Measurements from ENCODE around the gene ZMIZ1. TPM values are rescaled to one million over a fixed set of nuclear protein-coding genes. Genes with fewer than 3 reads are reported as not detected.

ZMIZ1 gene
- total RNA-seq, 1 donor from 2014 or later = 107 TPM

DNA sequence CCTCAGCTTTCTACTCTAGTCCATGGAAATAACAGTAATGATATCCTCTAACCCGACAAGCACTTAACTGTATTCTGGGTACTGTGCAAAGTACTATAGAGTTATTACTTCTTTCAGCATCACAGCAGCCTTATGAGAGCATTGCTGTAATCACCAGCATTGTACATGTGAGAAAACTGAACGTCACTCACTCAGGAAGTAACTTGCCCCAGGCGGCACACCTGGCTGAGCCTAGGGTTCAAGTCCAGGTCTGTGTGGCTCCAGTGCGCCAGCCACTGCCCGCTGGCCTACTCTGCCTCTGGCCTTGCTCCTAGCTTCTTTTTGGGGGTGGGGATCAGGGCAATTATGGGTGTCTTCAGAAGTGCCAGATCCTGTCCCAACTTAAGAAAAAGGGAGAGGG, 50.5 kb downstream of the ZMIZ1 start:
- no peak for DNase-seq (ENCODE audit: low spot score)

DNA sequence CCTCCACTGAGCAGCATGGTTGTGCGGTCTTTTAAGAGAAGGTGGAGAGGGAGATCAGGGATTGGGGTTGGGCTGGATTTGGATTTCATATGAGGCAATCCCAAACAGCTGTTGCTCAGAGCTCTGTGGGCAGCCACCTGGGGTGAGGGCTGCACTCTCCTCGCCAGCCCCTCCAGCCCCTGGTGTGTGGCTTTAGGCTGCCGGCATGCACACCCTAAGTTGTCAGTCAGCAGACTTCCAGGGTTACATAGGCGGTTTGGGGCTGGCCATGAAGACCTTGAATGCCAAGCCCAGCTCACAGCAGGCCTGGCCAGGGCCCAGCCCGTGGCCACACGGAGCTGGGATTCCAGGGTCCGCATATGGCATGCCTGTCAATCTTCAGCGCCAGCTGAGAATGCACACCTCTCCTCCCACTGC, 54.8 kb downstream of the ZMIZ1 start:
- DNase-seq (ENCODE audit: low spot score) = no peak

DNA sequence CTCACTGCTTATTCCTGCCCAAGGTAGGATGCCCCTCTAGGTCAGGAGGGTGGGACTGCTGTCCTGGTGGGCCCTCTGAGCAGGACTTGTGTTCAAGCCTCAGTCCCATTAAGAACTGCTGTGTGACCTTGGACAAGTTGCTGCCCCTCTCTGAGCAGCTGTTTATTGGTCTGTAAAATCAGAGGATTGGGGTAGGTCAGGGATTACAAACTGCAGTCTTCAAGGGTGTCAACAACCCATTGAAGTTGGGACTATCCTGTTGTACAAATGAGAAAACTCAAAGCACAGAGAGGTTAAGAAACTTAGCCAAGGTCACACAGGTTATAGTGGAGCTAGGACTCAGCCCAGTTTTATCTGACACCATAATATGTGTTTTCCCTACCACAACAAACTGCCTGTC, 55.3 kb downstream of the ZMIZ1 start:
- no peak for DNase-seq (ENCODE audit: low spot score)

DNA sequence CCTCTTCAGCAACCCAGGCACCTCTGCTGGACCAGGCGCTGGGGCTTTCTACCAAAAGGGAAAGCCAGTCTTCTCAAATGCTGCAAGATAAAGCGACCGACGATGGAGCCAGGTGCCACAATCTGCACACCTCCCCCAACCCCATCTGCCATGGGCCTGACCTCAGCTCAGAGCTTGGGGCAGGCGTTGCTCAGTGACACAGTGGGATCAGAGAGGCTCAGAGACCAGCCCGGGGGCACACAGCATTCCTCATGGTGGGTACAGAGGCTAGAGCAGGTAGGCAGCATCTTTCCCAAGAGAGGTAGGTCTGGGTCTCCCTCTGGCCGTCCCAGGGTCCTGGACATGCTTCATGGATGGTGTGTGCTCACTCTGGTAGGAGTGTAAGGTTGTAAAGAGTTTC, 56.3 kb downstream of the ZMIZ1 start:
- no peak for DNase-seq (ENCODE audit: low spot score)

DNA sequence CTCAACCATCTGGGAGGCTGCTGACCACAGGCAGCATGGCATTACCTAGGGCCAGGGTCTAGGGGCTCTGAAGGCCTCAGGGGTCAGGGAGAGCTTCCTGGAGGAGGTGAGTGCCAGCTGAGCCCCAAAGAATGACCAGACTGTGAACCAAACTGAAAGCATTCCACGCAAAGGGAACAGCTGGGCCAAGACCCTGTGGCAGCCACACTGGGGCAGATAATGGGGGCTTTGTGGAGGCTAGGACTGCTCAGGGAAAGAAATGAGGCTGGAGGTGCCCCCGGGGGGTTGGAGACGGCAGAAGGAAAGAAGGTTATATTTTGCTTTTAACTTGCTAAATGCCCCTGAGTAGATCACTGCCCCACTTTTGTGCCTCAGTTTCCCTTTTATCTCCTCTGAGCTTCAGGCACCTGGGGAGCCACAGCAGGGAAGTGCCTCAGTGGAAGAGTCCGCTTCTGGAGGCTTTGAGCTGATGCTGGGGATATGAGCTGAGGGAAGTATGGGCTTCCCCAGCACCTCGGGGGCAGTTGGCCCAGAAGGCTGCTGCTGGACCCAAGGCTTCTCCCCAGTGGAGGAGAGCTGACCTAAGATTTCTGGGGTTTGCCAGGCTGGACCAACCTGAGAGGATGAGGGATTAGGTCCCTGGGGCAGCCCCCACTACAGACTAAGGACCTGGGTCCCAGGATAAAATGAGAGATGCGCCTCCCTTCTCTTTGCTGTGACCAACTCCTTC, 57.8 kb downstream of the ZMIZ1 start:
- DNase-seq (ENCODE audit: low spot score) = no peak

DNA sequence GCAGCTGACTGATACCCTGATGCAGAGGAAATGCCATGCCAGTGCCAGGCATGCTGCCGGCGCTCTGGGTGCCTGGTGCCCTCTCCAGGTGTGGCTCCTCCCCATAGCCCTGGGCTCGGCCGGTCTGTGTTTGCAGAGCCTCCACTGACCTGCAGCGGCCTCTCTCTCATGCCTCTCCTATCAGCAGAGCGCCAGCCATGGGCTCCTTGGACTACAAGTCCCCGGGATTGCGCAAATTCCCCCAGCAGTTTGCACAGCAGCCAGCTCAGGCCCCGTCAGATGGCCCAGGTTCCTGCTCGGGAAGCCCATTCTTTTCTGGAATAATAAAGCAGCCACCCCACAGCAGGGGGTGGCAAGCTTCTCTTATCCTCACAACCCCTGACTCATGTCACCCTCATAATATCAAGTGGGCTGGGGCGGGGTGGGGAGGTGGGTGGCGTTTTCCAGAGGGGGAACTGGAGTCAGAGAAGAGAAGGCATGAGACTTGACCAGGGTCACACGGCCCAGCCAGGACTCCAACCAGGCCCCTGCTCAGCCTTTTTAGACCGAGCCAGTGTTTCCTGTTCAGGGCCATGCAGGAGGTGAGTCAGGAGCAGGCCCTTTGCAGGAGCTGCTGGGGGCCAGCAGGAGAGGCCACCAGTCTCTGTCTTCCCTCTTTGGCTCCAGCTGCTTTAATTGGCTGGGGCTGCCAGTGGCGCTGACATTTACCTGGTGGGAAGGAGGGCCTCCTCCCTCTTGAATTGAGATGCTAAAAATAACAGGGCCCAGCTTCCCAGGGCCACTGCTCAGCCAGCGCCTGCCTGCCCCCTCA, 58.6 kb downstream of the ZMIZ1 start:
- peak; percentile 93 for DNase-seq (ENCODE audit: low spot score)

DNA sequence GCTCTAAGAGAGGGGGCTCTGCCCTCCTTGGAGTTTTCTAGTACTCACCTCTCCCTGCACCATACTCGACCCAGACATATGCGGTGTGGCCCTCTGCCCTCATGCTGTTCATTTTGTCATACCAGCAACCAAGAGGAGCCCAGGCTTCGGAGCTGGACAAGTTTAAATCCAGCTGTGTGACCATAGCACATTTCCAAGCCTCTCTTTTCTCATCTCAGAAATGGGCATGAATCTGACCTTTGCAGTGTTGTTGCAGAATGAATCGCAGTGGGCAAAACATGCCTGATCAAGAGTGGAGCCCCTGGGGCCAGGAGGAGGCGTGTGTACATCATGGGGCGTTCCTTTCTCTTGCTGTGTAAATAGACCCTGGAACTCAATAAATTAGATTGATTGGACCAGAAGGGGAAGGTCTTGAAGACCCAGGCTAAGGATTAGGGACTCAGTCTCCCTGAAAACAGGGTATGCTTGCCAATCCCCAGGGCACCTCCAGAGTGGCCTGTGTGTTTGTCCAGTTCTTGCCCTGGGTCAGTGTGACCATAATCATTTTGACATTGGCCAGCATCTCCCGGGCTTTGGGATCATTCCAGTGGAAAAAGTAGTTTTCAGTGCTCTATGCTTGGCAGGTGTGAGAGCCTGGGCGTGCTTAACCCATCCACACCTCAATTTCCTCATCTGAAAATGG, 59.6 kb downstream of the ZMIZ1 start:
- DNase-seq (ENCODE audit: low spot score) = no peak

DNA sequence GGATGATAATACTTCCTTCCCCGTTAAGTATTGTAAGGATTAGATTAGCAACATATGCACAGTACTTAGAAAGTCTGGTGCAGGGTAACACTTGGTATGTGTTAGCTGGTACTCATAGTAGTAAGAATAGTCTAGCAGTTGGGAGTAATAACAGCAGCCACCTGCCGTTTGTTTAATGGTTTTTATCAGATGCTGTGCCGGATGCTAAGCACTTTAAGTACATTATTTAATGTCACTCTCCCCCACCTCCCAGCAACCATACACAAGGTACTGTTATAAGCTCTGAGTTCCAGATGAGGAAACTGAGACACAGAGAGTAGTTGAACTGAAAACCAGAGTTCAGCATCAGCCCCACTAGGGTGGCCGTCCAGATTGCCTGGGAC, 60.1 kb downstream of the ZMIZ1 start:
- no peak for DNase-seq (ENCODE audit: low spot score)

DNA sequence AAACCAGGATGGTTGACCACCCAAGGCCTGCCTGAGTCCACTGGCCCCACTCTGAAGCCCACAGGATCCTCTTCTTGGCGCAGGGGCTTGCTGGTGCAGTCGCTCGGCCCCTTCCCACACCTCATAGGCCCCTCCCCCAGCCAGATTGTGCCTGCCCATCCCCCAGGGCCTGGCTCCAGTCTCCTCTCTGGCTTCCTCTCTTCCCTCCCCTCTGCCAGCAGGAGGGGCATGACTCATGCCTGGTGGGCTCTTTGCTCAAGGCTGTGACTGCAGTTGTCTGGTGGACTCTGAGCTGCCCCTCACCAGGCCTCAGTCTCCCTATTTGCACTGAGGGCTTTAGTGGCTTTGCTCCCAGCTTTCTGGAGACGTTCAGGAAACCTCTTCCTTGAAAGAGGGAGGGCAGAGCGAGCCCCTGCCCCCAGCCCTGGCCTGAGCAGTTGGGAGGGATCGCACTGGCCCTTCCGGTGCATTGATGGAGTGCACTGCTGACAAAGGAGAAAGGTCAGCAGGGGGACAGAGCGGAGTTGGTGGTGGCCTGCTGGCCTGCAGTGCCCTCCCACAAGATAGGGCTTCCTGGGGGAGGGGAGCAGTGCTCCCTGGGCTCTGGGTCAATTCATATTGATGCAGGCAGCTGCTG, 60.7 kb downstream of the ZMIZ1 start:
- no peak for DNase-seq (ENCODE audit: low spot score)

DNA sequence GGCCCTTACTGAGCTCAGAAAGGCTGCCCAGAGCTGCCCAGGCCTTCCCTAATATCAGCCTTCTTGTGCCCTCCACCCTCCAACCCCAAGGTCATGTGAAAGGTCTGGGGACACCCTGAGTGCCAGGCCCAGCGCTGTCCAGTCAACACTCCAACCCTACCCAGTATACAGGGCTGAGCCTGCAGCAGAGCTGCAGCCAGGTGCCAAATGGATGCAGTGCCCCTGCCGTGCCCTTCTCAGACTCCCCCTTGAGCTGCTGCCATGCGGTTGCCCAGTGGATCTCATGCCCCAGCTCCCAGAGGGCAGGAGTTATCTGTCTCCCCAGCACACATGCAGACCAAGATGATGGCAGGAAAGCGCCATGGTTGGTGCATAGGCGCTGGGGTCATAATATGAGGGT, 61.5 kb downstream of the ZMIZ1 start:
- no peak for DNase-seq (ENCODE audit: low spot score)

DNA sequence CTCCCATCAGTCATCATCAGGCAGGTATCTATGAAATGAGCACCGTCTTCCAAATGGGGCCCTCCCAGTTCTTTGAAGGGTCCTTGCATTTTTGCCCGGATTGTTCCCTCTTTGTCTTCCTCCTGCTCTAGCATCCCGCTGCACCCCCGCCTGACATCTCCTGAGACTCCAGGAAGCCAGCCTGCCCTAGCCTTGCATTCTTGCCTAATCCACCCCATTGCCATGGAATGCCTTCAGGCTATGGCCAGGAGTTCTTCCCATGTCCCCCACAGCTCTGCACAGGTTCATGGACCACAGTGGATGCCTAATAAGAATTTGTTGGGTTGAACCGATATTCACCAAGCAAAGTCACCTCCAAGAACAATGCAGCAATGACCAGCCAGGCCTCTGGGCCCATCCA, 62.1 kb downstream of the ZMIZ1 start:
- no peak for DNase-seq (ENCODE audit: low spot score)

DNA sequence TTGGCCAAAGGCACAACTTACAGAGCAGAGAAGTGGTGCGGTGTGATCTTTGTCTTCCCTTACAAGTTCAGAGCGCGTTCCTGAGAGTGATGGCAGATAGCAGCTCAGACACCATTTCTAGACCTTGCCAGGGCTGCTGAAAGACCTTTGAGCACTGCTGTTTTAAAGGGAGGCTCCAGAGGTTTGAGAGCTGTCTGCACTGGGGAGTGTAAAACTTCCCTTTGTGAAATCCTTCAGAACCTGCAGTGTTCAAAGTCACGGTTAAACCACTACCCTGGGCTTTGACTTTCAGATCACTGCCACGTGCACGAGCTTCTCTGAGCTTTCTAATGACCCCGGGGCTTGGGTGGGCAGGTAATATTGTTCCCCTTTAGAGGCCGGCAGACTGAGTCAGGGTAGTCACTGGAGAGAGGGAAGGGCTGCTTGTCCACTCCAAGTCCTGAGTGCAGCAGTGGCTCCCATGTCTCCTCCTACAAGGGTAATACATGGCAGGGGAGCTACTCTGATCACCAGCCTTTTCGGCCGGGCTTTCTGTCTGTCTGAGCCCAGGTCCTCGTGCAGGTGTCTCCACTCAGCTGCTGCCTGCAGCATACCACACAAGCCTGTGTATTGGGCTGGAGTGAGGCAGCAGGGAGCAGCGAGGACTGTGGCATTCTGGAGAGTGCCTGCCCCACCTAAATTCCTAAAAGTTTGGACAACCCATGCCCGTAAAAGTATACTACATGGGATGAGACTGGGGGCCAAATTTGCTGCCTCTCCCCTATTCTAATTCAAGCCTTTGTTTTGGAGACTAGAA, 63.3 kb downstream of the ZMIZ1 start:
- DNase-seq (ENCODE audit: low spot score) = no peak

DNA sequence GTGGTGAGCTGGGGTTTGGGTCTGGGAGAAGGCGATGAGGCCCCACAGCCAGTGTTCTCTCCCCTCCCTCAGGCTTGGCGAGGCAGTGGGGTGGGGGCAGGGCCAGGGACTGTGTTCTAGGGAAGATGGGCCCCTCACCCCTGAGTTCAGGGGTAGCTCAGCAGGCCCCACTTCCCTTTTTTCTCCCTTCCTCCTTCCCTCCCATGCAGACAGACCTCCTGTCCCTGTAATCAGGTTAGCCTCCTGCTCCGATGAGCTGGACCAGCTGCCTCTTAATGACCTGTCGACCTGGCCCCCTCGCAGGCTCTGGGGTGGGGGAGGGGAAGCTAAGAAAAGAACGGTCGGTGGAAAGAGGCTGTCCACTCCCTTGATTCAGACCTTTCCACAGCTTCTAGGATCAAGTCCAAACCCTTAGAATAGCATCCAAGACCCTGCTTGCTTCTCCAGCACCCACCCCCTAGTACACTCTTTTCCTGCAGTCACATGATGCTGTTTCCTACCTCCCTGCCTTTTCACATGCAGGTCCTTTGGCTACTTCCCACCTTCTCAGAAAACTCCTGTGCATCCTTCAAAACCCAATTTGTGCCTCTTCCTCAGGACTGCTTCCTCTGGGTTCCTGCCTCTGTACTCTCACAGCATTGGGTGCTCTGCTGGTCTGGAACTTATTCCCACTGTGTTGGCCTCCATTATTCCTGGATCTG, 64.1 kb downstream of the ZMIZ1 start:
- no peak for DNase-seq (ENCODE audit: low spot score)

DNA sequence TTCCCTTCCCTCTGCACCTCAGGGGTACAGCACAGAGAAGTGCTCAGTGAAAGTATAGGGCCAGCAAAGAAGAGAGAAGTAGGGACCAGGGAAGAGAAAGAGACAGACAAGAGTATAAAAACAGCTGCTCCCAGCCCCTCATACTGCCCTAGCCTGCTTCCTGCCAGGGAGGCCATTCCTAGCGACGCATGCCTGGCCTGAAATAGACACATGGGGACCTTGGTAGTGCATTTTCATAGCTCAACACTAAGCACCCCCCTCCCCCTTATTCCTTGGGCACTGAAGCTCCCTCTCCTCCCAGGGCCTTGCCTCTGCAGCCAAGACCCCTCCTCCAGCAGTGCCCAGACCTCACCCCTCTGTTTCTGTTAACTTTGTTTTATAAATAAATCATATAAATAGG, 64.7 kb downstream of the ZMIZ1 start:
- no peak for DNase-seq (ENCODE audit: low spot score)

DNA sequence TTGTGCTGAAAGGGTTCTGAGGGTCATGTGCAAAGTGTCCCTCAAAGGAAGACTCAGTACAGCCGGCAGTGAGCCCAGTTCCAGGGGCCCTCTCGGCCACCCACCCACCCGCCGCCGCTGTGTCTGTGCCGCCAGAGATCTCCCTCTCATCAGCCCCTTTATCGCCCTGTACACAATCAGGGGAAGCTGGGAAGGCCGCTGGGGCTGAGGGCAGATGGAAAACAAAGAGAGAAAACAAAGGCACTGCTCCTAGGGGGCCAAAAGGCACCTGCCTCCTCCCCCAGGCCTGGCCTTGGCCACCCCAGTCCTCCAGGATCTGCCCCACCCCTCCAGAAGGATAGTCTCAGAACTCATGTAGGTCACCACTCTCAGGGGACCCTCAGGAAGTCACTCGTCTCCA, 67.0 kb downstream of the ZMIZ1 start:
- DNase-seq (ENCODE audit: low spot score) = no peak

DNA sequence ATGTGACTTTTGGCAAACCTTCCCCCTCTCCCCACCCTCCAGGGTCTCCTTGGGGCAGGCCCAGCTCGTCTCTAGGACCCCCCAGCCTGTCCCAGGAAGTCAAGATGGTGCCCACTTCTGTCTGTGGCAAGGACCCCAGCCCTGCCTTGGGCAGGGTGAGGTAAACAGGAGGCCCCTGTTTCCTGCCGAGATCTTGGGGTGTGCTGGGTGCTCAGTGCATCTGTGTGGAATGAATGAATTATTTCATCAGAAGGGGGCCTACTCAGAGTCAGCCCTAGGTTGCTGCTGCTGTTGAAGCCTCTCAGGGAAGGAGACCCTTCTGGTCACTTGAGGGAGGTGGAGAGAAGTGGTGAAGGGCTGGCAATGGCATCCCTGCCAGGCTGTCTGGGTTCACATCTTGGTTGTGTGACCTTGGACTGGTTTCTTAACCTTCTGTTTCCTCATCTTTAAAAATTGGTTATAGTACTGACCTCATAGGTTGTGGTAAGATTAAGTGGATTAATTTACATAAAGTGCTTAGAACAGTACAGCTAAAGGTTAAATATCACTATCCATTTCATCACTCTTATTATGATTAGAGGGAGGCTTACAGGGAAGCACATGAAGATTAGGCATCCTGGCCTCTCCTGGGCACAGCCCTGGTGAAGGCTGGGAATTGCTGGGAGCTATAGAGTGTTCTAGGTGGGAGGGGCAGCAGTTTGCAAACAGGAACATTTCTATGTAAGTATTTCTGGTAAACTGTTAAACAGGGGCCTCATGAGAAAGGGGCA, 67.7 kb downstream of the ZMIZ1 start:
- DNase-seq (ENCODE audit: low spot score) = no peak

DNA sequence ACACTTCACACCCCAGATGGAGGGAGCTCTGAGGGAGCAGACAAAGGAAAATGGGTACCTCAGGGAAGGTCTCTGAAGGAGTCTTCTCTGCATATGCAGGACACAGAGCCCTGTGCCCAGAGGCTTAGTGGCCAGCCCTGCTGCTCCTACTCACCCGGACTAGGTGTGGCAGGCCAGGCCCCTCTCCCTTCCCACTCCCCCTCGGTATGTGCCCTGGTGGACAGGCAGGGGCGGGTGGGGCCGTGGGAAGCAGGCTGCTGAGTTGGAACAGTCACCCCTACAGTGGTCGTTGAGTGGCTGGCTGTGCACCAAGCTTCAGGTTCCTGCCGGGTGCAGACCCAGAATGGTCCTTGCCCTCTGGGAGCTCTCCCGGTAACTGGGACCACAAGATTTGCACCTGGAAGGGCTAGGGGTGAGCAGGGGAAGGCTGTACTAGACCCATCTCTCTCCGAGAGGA, 68.6 kb downstream of the ZMIZ1 start:
- DNase-seq (ENCODE audit: low spot score) = no peak

DNA sequence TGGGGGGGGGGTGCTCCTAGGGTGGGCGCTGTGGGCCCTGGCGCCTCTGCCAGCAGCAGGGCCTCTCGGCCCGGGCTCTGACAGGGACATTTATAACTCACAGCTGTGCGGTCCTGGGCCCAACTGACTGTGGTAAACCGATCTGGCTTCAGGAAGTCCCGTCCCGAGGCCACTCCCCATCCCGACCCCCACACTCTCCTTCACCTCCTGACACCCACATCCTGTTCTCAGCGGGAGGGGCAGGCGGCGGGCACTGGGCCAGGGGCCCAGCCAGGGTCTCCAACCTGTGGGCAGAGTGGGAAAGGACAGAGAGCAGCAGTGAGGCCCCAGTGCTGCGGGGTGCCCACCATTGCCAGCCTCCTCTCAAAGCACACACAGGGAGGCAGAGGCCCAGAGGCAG, 69.1 kb downstream of the ZMIZ1 start:
- DNase-seq (ENCODE audit: low spot score) = no peak

DNA sequence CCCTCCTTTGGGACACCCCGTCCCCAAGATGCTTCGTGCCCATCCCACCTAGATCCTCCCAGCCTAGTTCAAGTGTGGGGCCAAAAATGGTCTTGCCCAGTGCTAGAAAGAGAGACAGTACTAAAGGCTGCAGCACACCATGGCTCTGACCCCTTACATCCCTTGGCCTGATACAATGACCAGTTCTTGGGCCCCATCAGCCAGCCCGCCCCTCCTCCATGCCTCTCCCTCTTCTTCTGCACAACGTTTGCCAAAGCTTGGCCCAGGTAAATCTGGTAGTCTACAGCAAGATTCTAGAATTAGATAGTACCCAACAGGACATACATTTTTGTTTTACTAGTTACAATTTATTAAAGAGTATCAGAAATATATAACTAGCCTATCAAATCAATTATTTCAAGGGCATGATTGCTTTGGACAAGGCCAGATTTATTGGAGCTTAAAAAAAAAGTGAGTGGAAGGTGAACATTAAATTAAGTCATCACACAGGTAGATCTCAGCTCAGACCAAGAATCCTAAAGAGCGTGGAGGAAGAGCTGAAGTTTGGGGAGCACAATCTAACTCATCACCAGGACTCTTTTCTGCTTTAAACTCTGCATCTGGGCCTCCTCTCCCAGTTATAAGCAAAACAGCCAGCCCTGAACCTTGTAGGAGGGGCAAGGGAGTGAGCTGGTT, 69.8 kb downstream of the ZMIZ1 start:
- DNase-seq (ENCODE audit: low spot score) = no peak

All from mucosa of gallbladder (tissue), 1 donor.